A673 (cell line): ENCODE results near the gene C1orf198. TPM values are rescaled to one million over a fixed set of nuclear protein-coding genes. Genes with fewer than 3 reads are reported as not detected.

Source experiments
- BruUV-seq: library from RNA; stranded (reverse); fragments of 400-500 nt; replicated peaks from 2 replicates; lab custom pipeline; 2021; lab: Mats Ljungman, UMichigan
- CTCF ChIA-PET: fragments of 300-600 bp; sonication (Branson Sonifier 250); formaldehyde crosslinking; loops from one replicate; lab custom pipeline; 2022; ENCODE audit warnings: antibody characterized with exemption; lab: Charles Lee
- POLR2A ChIA-PET: fragments of 300-600 bp; sonication (Branson Sonifier 250); formaldehyde crosslinking; loops from one replicate; lab custom pipeline; 2022; ENCODE audit warnings: antibody characterized with exemption; ENCODE audit not compliant: low non-redundant PET; lab: Charles Lee
- DNase-seq: peaks from one replicate; pipeline ENCODE4 v3.0.0-alpha.2; 2015; ENCODE audit warnings: low spot score
- H3K27ac ChIP-seq: fragments of 200-600 bp; sonication (generic); 2 replicates; pipeline ENCODE4 v1.5.1; 2016; ENCODE audit warnings: mixed run types, low read depth, mild to moderate bottlenecking, mixed read lengths, antibody characterized with exemption, low read length; ENCODE audit not compliant: poor library complexity, severe bottlenecking
- H3K27me3 ChIP-seq: fragments of 200-600 bp; sonication (generic); replicated peaks from 2 replicates; pipeline ENCODE4 v1.6.1; 2017; ENCODE audit warnings: mixed run types, low read depth, mild to moderate bottlenecking, mixed read lengths, antibody characterized with exemption, low read length; ENCODE audit not compliant: insufficient read depth, poor library complexity
- H3K36me3 ChIP-seq: fragments of 200-600 bp; sonication (generic); 2 replicates; pipeline ENCODE4 v1.6.1; 2016; ENCODE audit warnings: mixed run types, mild to moderate bottlenecking, mixed read lengths, antibody characterized with exemption, low read length; ENCODE audit not compliant: insufficient read depth, poor library complexity, severe bottlenecking
- H3K4me1 ChIP-seq: fragments of 200-600 bp; sonication (generic); 2 replicates; pipeline ENCODE4 v1.6.1; 2017; ENCODE audit warnings: mixed run types, mild to moderate bottlenecking, mixed read lengths, antibody characterized with exemption, low read length; ENCODE audit not compliant: insufficient read depth, poor library complexity, severe bottlenecking
- H3K4me3 ChIP-seq: fragments of 200-600 bp; sonication (generic); 2 replicates; pipeline ENCODE4 v1.5.1; 2016; ENCODE audit warnings: low read depth, mixed run types, mild to moderate bottlenecking, mixed read lengths, low read length; ENCODE audit not compliant: poor library complexity, severe bottlenecking
- H3K9me3 ChIP-seq: fragments of 200-600 bp; sonication (generic); 2 replicates; pipeline ENCODE4 v1.6.1; 2016; ENCODE audit warnings: mixed run types, low read depth, mild to moderate bottlenecking, mixed read lengths, antibody characterized with exemption, low read length; ENCODE audit not compliant: poor library complexity, severe bottlenecking
- EZH2 ChIP-seq: fragments of 200-600 bp; sonication (generic); IDR thresholded peaks from 2 replicates; pipeline ENCODE4 v1.6.1; 2017; ENCODE audit warnings: borderline replicate concordance, low read depth, mild to moderate bottlenecking, mixed read lengths, antibody characterized with exemption, low read length; ENCODE audit not compliant: poor library complexity, severe bottlenecking
- intact Hi-C: fragments of 100-400 bp; cut with micrococcal nuclease; formaldehyde crosslinking; loops from one replicate; pipeline ENCODE4 v1.10.0; 2022; ENCODE audit not compliant: unreplicated experiment
- total RNA-seq: library from RNA; stranded (reverse); gene quantifications from 2 replicates; pipeline ENCODE4 v1.2.3, GENCODE V29; 2021
- TF ChIP-seq, protein P1 (sequence below): fragments of 300-800, 200-600 bp; sonication (generic); conservative IDR thresholded peaks from 2 replicates; pipeline ENCODE4 v1.5.1; 2017; ENCODE audit warnings: low read depth, mild to moderate bottlenecking, antibody characterized with exemption, low read length, moderate library complexity, mixed read lengths

C1orf198 gene
- total RNA-seq, 1 experiment from 2014 or later, result 42.4 TPM

DNA sequence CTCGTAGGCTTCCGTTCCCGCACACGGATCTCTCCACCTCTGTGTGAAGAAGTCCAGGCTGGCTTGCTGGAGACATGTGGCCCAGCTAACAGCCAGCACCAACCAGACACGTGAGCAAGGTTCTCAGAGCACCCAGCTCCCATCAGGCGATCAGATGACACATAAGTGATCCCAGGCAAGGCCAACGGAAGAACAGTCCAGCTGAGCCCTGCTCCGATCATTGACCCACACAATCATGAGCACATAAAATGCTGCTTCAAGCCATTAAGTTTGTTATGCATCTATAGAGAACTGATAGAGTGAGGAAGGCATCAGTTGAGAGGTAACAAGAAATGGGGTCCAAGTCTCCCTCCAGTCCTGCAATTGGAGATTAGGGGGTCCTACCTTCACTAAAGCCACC lies 15.4 kb downstream of the C1orf198 start:
- H3K9me3 ChIP-seq, result no peaks in the 10 kb centered on the region
- H3K4me1 ChIP-seq, result peaks cover 10% of the 10 kb centered on the region
- ChIA-PET POLR2A (no interaction called here), CTCF (no interaction called here)
- no peak for DNase-seq
- no peaks in the 10 kb centered on the region for H3K27me3 ChIP-seq
- no peak for TF ChIP-seq EZH2
- TF ChIP-seq, protein P1, sequence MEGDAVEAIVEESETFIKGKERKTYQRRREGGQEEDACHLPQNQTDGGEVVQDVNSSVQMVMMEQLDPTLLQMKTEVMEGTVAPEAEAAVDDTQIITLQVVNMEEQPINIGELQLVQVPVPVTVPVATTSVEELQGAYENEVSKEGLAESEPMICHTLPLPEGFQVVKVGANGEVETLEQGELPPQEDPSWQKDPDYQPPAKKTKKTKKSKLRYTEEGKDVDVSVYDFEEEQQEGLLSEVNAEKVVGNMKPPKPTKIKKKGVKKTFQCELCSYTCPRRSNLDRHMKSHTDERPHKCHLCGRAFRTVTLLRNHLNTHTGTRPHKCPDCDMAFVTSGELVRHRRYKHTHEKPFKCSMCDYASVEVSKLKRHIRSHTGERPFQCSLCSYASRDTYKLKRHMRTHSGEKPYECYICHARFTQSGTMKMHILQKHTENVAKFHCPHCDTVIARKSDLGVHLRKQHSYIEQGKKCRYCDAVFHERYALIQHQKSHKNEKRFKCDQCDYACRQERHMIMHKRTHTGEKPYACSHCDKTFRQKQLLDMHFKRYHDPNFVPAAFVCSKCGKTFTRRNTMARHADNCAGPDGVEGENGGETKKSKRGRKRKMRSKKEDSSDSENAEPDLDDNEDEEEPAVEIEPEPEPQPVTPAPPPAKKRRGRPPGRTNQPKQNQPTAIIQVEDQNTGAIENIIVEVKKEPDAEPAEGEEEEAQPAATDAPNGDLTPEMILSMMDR, result no peak
- no peak overlapping the region for H3K4me3 ChIP-seq
- no TSS peak for BruUV-seq
- H3K36me3 ChIP-seq, result peaks cover 7% of the 10 kb centered on the region
- intact Hi-C loops, result no loop called here
- no peak overlapping the region for H3K27ac ChIP-seq

DNA sequence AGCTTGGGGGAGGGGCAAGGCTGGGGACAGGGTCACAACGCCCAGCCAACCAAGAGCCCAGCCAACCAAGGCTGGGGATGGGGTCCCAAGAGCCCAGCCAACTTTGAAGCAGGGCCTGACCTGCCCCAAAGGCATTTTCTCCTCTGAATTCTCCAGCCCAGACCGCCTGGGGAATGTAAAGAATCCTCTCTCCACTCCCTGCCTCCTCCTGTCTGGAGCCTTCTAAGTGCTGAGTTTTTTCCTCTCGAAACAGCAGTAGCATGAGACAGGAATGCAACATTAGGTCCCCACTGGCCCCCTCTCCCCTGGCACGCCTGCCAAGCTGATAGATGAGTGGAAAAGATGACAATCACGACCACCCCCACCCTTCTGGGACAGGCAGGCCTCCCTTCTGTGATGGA lies 17.0 kb downstream of the C1orf198 start:
- Histone ChIP-seq H3K4me1 (peaks cover 10% of the 10 kb centered on the region), H3K9me3 (no peaks in the 10 kb centered on the region), H3K36me3 (peaks cover 7% of the 10 kb centered on the region), H3K27me3 (no peaks in the 10 kb centered on the region), H3K27ac (no peak overlapping the region), H3K4me3 (no peak overlapping the region)
- no TSS peak for BruUV-seq
- intact Hi-C loops, result no loop called here
- POLR2A ChIA-PET, result no interaction called here
- no peak for TF ChIP-seq EZH2
- TF ChIP-seq, protein P1, result no peak
- CTCF ChIA-PET, result no interaction called here
- no peak for DNase-seq

DNA sequence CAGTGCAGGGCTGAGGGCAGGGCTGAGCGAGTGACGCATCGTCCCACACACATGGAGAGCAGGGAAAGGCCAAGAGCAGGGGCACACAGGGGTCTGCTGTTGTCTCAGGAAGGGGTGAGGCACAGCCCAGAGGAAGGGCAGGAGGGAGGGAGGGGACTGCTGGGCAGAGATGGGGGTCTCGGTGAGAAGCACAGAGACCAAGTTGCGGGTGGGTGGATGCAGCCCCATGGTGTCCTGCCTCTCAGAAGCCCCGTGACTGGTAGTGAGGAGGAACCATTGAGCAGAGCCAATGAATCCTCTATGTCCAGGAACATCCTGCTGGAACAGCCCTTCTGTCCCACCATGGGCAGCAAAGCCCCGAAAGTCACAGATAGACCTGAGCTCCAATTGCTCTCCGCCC lies 17.8 kb downstream of the C1orf198 start:
- no TSS peak for BruUV-seq
- CTCF ChIA-PET, result no interaction called here

More for the DNA sequence above, 17.8 kb downstream of the C1orf198 start:
- no peak for DNase-seq
- no peaks in the 10 kb centered on the region for H3K27me3 ChIP-seq
- H3K9me3 ChIP-seq, result no peaks in the 10 kb centered on the region
- POLR2A ChIA-PET, result no interaction called here
- peaks cover 7% of the 10 kb centered on the region for H3K36me3 ChIP-seq
- TF ChIP-seq, protein P1, result no peak
- no peak for TF ChIP-seq EZH2
- intact Hi-C loops, result no loop called here
- peaks cover 4% of the 10 kb centered on the region for H3K4me1 ChIP-seq
- H3K4me3 ChIP-seq, result no peak overlapping the region
- no peak overlapping the region for H3K27ac ChIP-seq
